OCI-LY7 (cell line): ENCODE measurements around the gene A1CF. TPM values are rescaled to one million over a fixed set of nuclear protein-coding genes. Genes with fewer than 3 reads are reported as not detected.

Experiments used
- BruUV-seq: library from RNA; stranded (reverse); fragments of 400-500 nt; replicated peaks from 2 replicates; lab custom pipeline; 2021; lab: Mats Ljungman, UMichigan
- CTCF ChIA-PET: fragments of 300-600 bp; sonication (Branson Sonifier 250); formaldehyde crosslinking; loops from one replicate; lab custom pipeline; 2022; ENCODE audit warnings: antibody characterized with exemption; ENCODE audit not compliant: unreplicated experiment; lab: Charles Lee
- POLR2A ChIA-PET: fragments of 300-600 bp; sonication (Branson Sonifier 250); formaldehyde crosslinking; loops from one replicate; lab custom pipeline; 2022; ENCODE audit warnings: antibody characterized with exemption; lab: Charles Lee
- DNase-seq: peaks from one replicate; pipeline ENCODE4 v3.0.0-alpha.2; 2015; ENCODE audit warnings: low spot score
- H2AFZ ChIP-seq: fragments of 200-600 bp; sonication (generic), shearing (Covaris generic); 2 replicates; pipeline ENCODE4 v1.6.1; 2014; ENCODE audit warnings: mild to moderate bottlenecking, antibody characterized with exemption, low read length, moderate library complexity
- H3K27ac ChIP-seq: fragments of 200-600 bp; sonication (generic); 2 replicates; pipeline ENCODE4 v1.5.1; 2014; ENCODE audit warnings: mixed run types, low read depth, mild to moderate bottlenecking, moderate library complexity, low read length, inconsistent platforms; ENCODE audit not compliant: poor library complexity, severe bottlenecking
- H3K36me3 ChIP-seq: fragments of 200-600 bp; sonication (generic); 2 replicates; pipeline ENCODE4 v1.6.1; 2014; ENCODE audit warnings: mild to moderate bottlenecking, antibody characterized with exemption, low read length, moderate library complexity, mixed read lengths; ENCODE audit not compliant: insufficient read depth
- H3K4me1 ChIP-seq: fragments of 200-600 bp; sonication (generic); 2 replicates; pipeline ENCODE4 v1.5.1; 2014; ENCODE audit warnings: mild to moderate bottlenecking, low read length; ENCODE audit not compliant: insufficient read depth, poor library complexity, severe bottlenecking
- H3K4me2 ChIP-seq: fragments of 200-600 bp; sonication (generic); 2 replicates; pipeline ENCODE4 v1.6.1; 2014; ENCODE audit warnings: mild to moderate bottlenecking, low read length
- H3K4me3 ChIP-seq: fragments of 200-600 bp; sonication (generic); 2 replicates; pipeline ENCODE4 v1.5.1; 2014; ENCODE audit warnings: mild to moderate bottlenecking, low read depth, low read length; ENCODE audit not compliant: poor library complexity, severe bottlenecking
- H3K79me2 ChIP-seq: fragments of 200-600 bp; sonication (generic); 2 replicates; pipeline ENCODE4 v1.6.1; 2016; ENCODE audit warnings: low read depth, mild to moderate bottlenecking, low read length, moderate library complexity, mixed read lengths; ENCODE audit not compliant: insufficient read depth
- H3K9me2 ChIP-seq: fragments of 200-600 bp; sonication (generic); 2 replicates; pipeline ENCODE4 v1.6.1; 2016; ENCODE audit warnings: mild to moderate bottlenecking, low read length, mixed read lengths; ENCODE audit not compliant: insufficient read depth
- H3K9me3 ChIP-seq: fragments of 200-600 bp; sonication (generic); 2 replicates; pipeline ENCODE4 v1.6.1; 2014; ENCODE audit warnings: mild to moderate bottlenecking, mixed run types, low read length, mixed read lengths
- H4K20me1 ChIP-seq: fragments of 200-600 bp; sonication (generic); 2 replicates; pipeline ENCODE4 v1.6.1; 2014; ENCODE audit warnings: mild to moderate bottlenecking, antibody characterized with exemption, low read length, moderate library complexity, mixed read lengths; ENCODE audit not compliant: insufficient read depth
- CTCF ChIP-seq: fragments of 200-600 bp; sonication (generic); conservative IDR thresholded peaks from 2 replicates; pipeline ENCODE4 v1.5.1; 2014; ENCODE audit warnings: mild to moderate bottlenecking, antibody characterized with exemption, low read length, moderate library complexity, mixed read lengths
- EZH2phosphoT487 ChIP-seq: fragments of 200-600 bp; sonication (generic); IDR thresholded peaks from 2 replicates; pipeline ENCODE4 v1.6.1; 2018; ENCODE audit warnings: low read depth, borderline replicate concordance, mild to moderate bottlenecking, mixed run types, antibody characterized with exemption, low read length, moderate library complexity, mixed read lengths
- intact Hi-C: fragments of 100-400 bp; cut with micrococcal nuclease; formaldehyde crosslinking; loops from one replicate; pipeline ENCODE4 v1.10.0; 2022; ENCODE audit not compliant: unreplicated experiment
- total RNA-seq, 2 experiments: library from RNA; depleted of rRNA in 1 of 2; stranded (reverse); fragments of >200 nt in 1 of 2; shearing (Covaris generic) in 1 of 2; gene quantifications; 2 replicates each; pipeline ENCODE4 v1.2.3, GENCODE V29; 2014 to 2022

A1CF gene
- total RNA-seq, 2 experiments from 2014 or later, result not detected

GRCh38 chr10:50805981-50806622, 79.3 kb downstream of the A1CF start:
- no TSS peak for BruUV-seq
- ChIA-PET CTCF (no interaction called here), POLR2A (interaction anchor here (1.2 kb wide), 1 partner anchor 1146 kb away, joined by 3 read pairs; no protein-coding TSS in a partner anchor)

GRCh38 chr10:50799595-50799994, 85.8 kb downstream of the A1CF start:
- Histone ChIP-seq H4K20me1 (no peaks in the 10 kb centered on the region), H3K79me2 (no peaks in the 10 kb centered on the region), H3K4me2 (no peak overlapping the region), H3K9me2 (no peaks in the 10 kb centered on the region), H3K27ac (no peak overlapping the region), H3K4me3 (no peak overlapping the region), H3K36me3 (no peaks in the 10 kb centered on the region), H3K9me3 (no peaks in the 10 kb centered on the region), H3K4me1 (no peaks in the 10 kb centered on the region), H2AFZ (no peak overlapping the region)
- no TSS peak for BruUV-seq
- DNase-seq, result no peak
- POLR2A ChIA-PET, result interaction anchor here (1.1 kb wide), 1 partner anchor 68 kb away, joined by 3 read pairs; no protein-coding TSS in a partner anchor
- intact Hi-C loops, result no loop called here
- CTCF ChIA-PET, result no interaction called here
- TF ChIP-seq CTCF, result no peak
- TF ChIP-seq EZH2phosphoT487, result no peak

More at GRCh38 chr10:50805981-50806622, 79.3 kb downstream of the A1CF start:
- no peak for TF ChIP-seq CTCF
- no peak for TF ChIP-seq EZH2phosphoT487
- intact Hi-C loops, result no loop called here
- Histone ChIP-seq H3K4me3 (no peak overlapping the region), H3K27ac (no peak overlapping the region), H3K9me3 (no peaks in the 10 kb centered on the region), H2AFZ (no peak overlapping the region), H3K4me2 (no peak overlapping the region), H3K4me1 (no peaks in the 10 kb centered on the region), H3K79me2 (no peaks in the 10 kb centered on the region), H4K20me1 (no peaks in the 10 kb centered on the region), H3K9me2 (no peaks in the 10 kb centered on the region), H3K36me3 (no peaks in the 10 kb centered on the region)
- DNase-seq, result no peak

GRCh38 chr10:50798297-50798696, 87.1 kb downstream of the A1CF start:
- Histone ChIP-seq H3K9me3 (no peaks in the 10 kb centered on the region), H3K9me2 (no peaks in the 10 kb centered on the region), H3K27ac (no peak overlapping the region), H2AFZ (no peak overlapping the region), H3K4me1 (no peaks in the 10 kb centered on the region), H4K20me1 (no peaks in the 10 kb centered on the region), H3K79me2 (no peaks in the 10 kb centered on the region), H3K4me3 (no peak overlapping the region), H3K36me3 (no peaks in the 10 kb centered on the region), H3K4me2 (no peak overlapping the region)
- POLR2A ChIA-PET, result interaction anchor here (0.6 to 1.1 kb wide), 2 partner anchors 69 to 999 kb away, joined by 3 to 4 read pairs; no protein-coding TSS in a partner anchor
- BruUV-seq, result no TSS peak
- TF ChIP-seq CTCF (no peak), EZH2phosphoT487 (no peak)
- intact Hi-C loops, result no loop called here
- CTCF ChIA-PET, result no interaction called here
- DNase-seq, result no peak
